GM18519 (cell line): ENCODE data around the gene BET1L.
"Not testable (repeated sequence)": the region's sequence is repeated elsewhere in the genome, so short reads cannot be mapped to it uniquely, and the experiment has no call there.

Experiments used
- ATAC-seq: cut with Tn5 transposase; IDR thresholded peaks from one replicate; pipeline ENCODE4 v1.9.1; 2021; ENCODE audit warnings: mild to moderate bottlenecking, moderate library complexity; ENCODE audit not compliant: unreplicated experiment, low FRiP score

The BET1L gene

DNA sequence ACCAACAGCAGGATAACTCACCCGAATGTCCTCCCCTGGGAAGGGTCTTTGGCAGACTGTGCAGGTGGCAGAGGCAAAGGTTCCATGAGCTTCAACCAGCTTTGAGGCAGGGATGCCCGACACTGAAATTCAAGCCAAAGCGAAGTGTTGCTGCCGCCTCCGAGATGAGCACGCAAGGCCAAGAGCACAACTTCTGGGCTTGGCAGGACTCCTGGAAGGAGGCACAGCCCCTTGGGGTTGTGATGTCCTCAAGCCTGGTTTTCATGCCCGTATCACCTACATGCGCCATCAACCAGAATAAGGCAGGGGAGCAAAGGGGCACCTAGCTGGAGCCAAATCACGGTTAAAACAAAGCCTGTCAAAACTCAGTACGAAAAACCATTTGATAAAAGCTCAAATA, 23.2 kb upstream of the BET1L start:
- no peak for ATAC-seq

DNA sequence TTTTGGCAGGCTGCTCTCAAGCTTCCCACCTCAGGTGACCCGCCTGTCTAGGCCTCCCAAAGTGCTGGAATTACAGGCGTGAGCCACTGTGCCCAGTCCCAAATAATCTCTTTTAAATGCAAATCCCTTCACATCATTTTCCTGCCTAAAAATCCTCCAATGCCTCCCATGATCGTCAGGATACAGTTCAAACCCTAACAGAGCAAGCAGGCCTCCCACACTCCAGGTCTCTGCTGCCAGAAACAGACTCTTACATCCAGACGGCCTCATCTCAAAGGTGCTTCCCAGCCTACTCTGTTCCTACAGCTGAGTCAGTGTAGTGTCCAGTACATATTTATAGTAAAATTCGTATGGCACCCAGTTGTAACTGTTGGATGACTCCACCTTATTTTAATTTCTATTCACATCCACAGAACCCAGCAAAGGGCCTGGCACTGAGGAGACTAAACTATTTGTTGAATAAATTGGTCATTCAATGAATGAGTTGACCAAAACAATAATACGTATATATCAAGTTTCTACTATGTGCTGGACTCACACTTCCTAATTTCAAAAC, 20.7 kb upstream of the BET1L start:
- ATAC-seq: no peak

DNA sequence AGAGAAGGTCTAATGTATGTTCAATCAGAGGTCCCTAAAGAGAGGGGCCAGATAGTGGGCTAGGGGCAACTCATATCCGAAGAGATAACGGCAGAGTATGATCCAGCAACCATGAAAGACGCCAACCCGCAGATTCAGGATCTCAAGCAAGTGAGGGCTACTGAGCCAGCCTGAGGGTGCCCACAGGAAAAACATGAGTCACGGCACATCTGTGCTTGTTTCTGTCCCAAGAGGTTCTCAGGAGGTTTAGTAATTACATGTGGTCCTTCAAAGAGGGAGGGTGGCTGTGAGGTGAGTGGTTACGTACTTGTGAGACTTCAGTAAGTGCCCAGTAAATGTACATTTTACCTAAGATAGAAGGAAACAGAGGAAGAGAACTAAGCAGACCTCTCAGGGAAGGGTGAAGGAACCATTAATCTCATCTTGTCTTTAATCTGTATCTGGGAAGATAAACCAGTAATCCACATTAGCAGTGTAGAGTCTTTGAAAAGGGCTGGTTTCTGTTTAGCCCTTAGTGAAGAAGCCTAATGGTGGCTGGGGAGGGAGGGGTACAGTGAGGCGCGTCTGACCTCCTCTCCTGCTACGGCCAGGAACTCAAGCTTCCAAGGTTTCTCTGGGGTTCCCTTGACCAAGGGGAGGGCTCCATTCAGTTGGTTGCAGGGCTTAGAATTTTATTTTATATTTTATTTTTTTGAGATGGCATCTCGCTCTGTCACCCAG, 18.7 kb upstream of the BET1L start:
- no peak for ATAC-seq

DNA sequence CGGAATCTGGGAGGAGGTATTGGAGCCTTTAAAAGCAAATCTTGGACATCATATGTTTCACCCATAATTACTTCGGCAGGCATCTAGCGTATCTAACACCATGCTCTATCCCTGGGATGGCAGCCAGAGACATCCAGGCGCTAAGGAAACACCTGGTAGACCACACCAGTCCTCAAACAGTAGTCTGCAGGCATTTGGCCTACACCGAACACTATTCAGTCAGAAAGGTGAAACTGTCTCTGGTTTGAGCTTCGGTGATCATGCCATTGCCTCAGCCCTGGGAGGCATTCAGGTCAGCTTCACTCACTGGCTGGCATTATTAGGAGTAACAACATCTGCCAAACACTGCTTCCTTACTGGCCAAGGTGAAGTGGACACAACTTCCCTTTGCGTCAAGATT, 17.2 kb upstream of the BET1L start:
- no peak for ATAC-seq

DNA sequence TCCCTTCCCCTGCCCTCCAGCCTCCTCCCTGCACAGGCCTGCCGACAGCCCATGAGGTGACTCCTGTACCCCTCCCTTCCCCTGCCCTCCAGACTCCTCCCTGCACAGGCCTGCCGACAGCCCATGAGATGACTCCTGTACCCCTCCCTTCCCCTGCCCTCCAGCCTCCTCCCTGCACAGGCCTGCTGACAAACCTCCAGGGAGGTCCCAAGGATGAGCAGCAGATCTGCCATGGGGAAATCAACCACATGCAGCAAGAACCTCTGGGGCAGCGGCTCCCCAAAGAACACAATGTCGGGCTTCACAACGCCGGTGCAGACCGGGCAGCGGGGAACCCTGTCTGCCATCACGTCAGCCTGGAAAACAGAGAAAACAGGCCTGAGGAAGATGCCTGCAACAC, 16.7 kb upstream of the BET1L start:
- ATAC-seq: no peak

DNA sequence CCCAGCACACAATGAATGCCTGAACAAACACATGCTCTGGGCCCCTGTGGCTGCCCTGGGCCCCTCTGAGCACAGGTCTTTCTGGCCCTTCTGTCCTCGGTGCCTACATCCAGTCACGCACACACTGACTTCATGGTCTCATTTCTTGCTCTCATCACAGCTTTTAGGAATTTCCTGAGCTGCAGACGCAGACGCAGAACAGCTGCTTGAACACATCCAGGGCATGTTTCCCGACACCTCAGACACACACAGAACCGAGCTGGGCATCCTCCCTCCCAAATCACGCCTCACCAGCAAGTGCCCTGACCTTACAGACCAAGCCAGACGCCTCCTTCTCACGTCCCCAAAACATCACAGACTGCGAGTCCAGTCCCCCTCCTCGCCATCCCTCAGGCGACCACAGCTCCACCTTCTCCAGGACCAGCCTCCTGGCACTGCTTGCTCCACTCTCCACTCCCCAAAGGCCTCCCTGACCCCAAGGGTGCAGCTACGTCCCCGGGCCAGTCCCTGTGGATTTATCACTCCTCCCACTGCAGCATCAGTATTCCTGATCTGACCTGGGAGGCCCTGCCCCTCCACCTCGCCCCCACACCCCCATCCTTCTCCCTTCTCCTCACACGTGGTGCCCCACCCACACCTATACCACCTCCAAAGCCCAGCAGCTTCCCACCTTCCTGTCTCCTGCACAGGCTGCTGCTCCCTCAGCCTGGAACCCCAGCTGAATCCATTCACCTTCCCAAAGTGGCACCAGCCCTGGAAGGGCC, 16.0 kb upstream of the BET1L start:
- no peak for ATAC-seq

DNA sequence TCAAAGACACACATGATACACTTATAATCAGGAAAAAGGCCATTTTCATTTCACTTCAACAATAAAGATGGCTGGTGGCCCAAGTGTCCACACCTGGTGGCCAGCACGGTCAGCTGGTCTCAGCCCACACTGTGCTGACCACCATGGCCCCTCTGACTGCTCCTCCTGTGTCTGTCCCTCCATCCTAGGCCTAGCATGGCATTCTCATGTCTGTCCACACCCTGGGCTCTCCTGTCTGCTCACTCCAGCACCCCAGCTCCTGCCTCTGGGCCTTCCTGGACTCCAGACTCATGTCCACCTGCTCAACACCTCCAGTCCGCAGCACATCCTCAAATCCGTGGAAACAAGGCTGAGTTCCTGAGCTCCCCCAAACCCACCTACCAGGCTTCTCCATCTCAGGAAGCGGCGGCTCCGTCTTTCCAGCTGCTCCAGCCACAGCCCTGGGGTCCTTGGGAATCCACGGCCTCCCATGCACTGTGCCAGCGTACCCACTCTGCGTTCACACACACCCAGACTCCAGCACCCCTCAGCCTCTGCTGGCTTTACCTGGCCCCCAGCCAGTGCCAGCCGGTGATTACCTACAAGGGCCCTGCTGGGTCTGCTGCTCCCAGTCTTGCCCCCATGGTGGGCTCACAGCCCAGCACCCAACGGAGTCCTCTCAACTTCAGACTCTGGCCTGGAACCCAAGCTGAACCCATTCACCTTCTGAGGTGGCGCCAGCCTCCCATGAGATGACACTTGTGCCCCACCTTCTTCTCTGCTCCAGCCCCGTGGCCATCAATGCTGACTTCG, 15.0 kb upstream of the BET1L start:
- no peak for ATAC-seq

DNA sequence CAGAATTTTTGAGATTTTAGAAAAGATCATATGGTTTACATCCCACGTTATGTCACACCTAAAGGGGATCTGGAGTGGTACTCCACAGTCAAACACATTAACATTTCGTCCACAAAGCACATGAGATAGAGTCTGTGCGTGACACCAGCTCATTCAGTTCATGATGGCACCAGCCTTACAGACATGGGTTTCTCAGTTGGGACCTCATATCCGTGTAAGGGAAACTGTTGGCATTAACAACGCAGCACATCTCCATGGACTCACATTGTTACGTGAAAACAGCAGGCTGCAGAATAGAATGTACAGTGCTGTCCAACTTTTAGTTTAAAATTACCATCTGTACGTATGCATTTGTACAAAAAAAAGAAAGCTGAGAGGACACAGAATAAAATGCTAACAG, 14.3 kb upstream of the BET1L start:
- no peak for ATAC-seq

DNA sequence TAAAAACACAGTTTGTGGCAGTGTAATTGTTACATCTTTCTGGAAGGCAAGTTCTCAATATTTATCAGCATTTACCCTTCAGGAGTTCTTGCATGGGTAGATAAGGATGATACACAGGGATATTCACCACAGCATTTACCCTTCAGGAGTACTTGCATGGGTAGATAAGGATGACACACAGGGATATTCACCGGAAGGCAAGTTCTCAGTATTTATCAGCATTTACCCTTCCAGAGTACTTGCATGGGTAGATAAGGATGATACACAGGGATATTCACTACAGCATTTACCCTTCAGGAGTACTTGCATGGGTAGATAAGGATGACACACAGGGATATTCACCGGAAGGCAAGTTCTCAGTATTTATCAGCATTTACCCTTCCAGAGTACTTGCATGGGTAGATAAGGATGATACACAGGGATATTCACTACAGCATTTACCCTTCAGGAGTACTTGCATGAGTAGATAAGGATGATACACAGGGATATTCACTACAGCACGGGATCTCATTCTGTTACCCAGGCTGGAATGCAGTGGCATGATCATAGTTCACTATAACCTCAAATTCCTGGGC, 13.5 kb upstream of the BET1L start:
- ATAC-seq: not testable (repeated sequence)

DNA sequence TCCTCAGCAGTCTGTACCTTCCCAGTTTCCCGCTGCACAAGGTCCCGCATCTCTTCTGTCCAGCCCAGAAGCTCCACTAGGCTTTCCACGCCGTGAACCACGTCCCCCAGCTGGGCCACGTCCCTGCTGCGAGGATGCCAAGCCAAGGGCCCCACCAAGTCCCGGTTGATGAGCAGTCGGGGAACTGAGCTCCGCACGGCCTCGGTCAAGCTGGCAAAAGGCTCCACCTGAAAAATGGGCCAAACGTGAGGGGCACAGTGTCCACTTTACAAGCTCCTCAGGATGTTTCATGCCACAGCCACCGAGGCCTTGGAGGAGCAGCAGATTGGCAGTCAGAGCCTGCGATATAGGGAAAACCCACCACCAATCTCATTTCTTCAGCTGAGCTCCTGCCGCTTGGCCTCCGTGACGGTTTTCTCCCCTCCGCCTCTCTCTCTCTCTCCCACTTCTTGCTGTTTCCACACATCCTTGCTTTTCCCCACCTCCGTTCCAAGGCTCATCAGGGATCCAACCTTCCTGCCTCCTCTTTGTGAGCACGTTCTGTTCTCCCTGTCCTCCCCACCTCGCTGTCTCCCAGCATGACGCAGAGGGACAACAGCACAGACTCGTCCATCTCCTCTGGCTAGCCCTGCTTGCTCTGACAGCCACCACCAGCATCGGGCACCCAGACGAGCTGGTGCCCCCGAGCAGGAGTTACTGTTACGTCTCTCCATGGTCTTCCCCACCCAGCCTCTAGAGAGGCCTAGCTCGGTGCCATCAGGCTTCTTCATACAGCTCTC, 11.8 kb upstream of the BET1L start:
- ATAC-seq: no peak

DNA sequence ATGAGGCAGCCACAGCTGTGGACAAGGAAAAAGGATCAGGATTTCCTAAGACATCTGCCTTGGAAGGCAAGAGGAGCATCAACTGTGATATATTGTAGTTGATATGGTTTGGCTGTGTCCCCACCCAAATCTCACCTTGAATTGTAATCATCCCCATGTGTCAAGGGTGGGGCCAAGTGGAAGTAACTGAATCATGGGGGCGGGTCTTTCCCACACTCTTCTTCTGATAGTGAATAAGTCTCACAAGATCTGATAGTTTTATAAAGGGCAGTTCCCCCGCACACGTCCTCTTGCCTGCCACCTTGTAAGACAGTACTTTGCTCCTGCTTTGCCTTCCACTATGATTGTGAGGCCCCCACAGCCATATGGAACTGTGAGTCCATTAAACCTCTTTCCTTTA, 10.5 kb upstream of the BET1L start:
- no peak for ATAC-seq

DNA sequence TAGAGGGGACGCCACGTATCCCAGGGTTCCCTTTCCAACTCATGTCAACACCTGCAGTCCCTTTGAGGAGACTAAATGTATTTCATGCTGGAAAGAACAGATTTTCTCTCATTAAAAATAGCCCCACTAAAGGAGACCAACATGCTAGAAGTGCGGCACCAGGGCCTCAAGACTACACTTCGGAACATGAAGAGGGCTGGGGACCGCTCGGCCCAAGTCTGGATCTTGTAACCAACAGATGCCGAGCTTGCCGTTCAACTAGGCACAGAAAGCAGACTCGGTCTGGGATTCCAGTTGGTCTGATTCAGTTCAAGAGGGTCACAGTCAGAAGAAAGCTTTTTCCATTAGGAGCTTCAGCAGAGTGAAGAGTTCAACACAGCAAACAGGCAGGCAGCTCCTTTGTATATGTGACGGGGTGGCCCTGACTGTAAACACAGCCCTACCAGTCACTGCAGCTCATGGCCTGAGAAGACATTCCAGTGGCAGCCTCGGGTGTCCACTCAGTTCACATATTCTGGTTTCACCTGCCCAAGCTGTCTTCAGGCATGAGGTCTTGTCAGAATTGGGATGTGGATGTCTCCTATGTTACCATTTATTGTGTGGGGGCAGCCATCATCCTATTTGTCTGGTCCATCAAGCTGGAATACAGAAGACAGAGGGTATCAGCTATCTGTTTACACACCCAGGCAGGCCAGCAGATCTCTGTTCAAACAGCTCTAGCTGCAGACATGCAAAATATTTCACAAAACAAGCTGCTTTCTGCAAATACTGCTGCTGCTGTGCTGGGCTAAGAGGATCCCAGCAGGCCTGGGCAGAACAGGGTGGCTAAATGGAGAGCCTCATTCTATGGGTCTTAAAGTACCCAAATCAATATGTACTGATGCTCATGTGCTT, 9.1 kb upstream of the BET1L start:
- ATAC-seq: no peak

DNA sequence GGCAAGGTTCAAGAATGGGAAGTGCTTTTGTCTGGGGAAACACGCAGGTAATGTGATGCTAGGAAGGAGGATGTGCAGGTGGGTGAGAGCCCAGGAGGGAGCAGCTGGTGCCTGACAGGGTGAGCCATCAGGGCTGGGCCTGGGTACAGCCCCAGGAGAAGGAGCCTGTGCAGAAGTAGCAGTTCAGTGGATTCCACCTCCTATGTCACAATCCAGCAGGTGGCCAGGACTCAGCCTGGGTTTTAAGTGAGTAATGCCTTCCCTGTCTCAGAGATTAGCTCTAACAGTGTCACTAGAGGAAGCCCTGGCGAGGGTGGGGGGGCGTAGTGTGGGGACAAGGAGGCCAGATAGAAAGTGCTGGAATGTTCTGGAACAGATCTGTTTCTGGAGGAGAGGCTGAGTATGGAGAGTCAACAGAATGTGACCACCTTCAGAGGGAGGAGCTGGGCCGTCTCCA, 8.4 kb upstream of the BET1L start:
- no peak for ATAC-seq

DNA sequence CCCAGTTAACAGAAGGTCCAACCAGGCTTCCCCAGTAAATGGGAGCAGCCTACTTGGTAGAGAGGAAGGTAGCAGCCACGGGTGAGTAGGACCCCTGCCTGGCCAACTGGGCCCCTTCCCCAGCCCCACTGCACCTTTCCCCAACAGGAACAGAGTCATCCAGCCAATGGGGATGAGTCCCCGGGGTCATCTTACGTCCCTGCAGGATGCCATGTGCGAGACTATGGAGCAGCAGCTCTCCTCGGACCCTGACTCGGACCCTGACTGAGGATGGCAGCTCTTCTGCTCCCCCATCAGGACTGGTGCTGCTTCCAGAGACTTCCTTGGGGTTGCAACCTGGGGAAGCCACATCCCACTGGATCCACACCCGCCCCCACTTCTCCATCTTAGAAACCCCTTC, 6.9 kb upstream of the BET1L start:
- no peak for ATAC-seq

DNA sequence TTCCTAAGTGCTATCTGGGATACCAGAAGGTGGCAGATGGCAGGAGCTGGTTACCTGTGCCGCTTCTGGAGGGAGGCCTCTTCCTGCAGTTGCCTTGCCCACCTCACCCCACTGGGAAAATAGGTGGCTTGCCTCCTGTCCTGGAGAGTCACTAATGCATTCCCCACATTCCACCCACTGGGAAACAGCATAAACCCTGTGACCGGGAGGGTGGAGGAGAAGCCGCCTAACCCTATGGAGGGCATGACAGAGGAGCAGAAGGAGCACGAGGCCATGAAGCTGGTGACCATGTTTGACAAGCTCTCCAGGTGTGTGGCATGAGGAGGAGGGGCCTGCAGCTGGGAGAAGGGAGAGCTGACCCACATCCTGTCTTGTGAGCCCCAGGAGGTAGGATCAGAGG, 5.9 kb upstream of the BET1L start:
- no peak for ATAC-seq

DNA sequence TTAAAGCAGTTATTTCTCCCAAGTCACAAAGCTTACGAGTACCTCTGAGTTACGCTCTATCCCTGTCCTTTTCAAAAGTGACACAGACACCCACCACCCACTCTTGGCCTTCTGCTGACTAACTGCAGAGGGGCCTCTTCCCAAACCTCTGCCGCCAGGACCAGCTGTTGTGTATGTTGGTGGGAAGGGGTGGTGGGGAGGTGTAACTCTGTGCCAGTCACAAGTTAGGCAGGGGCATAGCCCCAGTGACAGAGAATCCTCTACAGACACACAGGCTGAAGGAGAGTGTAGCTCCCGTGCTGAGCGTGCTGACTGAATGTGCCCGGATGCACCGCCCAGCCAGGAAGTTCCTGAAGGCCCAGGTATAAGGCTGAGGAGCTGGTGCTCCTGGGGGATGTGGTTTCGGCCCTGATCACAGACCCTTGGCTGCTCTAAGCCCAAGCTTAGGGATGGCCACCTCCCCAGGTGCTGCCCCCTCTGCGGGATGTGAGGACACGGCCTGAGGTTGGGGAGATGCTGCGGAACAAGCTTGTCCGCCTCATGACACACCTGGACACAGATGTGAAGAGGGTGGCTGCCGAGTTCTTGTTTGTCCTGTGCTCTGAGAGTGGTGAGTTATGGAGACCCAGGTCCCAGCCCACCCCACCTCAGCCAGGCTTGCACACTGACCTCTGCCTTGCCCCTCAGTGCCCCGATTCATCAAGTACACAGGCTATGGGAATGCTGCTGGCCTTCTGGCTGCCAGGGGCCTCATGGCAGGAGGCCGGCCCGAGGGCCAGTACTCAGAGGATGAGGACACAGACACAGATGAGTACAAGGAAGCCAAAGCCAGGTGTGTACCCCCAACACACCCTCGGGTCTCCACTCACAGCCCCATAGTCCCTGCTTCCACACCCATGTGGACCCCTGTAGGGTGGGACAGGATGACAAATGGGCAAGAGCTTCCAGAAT, 5.2 kb upstream of the BET1L start:
- ATAC-seq: no peak

DNA sequence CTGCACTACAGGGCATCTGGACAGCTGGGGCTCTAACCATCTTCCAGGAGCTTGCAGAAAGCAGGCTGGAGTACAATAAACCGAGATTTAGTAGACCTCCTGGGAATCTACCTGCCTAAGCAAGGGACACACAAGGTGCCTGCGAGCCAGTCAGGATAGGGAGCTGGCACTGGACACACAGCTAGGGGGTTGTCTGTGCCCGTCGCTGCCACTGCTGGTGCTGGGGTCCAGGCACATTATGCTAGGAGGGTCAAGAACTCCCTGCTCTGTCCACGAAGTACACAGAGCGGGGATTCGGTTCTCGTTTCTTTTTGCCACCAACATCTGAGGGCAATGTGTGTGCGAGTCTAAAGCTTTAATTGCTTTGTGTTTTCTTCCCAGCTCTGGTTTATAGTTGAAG, 4.5 kb upstream of the BET1L start:
- no peak for ATAC-seq

DNA sequence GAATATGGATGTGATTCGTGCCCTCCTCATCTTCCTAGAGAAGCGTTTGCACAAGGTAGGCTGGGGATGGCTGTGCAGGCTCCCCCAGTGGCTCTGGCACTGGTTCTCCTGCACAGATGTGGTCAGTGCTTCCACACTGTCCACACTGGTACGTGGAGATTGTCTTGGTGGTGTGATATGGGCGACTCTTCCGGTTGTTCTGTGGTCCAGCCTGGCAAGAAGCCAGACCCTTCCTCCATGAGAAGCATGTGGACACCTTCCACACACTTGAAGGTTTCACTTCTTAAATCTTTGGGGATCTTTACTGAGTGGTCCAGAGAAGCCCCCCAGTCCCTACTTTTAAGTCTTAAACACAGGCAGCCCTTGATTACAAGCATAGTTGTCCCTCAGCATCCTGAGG, 4.1 kb upstream of the BET1L start:
- no peak for ATAC-seq
